K562 (cell line): ENCODE results near the gene IARS2. TPM values are rescaled to one million over a fixed set of nuclear protein-coding genes. Genes with fewer than 3 reads are reported as not detected.
A peak's percentile ranks its signal among the peaks of the same experiment; 100 is the strongest.

ENCODE experiments used
- ADNP ChIP-seq: fragments of 200-800 bp; sonication (Bioruptor generic); IDR thresholded peaks from 2 replicates; pipeline ENCODE4 v1.6.1; 2016; ENCODE audit warnings: missing genetic modification characterization, missing compliant biosample characterization
- ATF7 ChIP-seq: fragments of 450-650 bp; IDR thresholded peaks from 2 replicates; pipeline ENCODE4 v1.7.1; 2014; ENCODE audit warnings: mild to moderate bottlenecking, moderate library complexity
- CXXC5 ChIP-seq: fragments of 250-450 bp; sonication (Bioruptor Pico); IDR thresholded peaks from 2 replicates; pipeline ENCODE4 v1.8.0; 2022; ENCODE audit warnings: inconsistent platforms, mild to moderate bottlenecking, moderate library complexity
- E2F4 ChIP-seq: sonication (generic); formaldehyde crosslinking; IDR thresholded peaks from 2 replicates; pipeline ENCODE4 v1.8.0; 2022; ENCODE audit warnings: mild to moderate bottlenecking, low read depth, missing genetic modification reagents
- FOXJ2 ChIP-seq: fragments of 200-800 bp; sonication (Bioruptor generic); IDR thresholded peaks from 2 replicates; pipeline ENCODE4 v1.6.1; 2016; ENCODE audit warnings: missing genetic modification characterization, missing compliant biosample characterization
- ILK ChIP-seq: fragments of 450-650 bp; IDR thresholded peaks from 2 replicates; pipeline ENCODE4 v1.6.1; 2016; ENCODE audit warnings: missing genetic modification characterization, low read depth, mild to moderate bottlenecking, missing compliant biosample characterization, moderate library complexity, borderline replicate concordance
- KDM2B ChIP-seq: fragments of 250-450 bp; sonication (Bioruptor Pico); IDR thresholded peaks from 2 replicates; pipeline ENCODE4 v1.8.0; 2021; ENCODE audit warnings: mild to moderate bottlenecking, moderate library complexity
- KLF10 ChIP-seq: fragments of 250-450 bp; sonication (Bioruptor Pico); IDR thresholded peaks from 2 replicates; pipeline ENCODE4 v1.6.1; 2021; ENCODE audit warnings: matching md5 sums
- NFYB ChIP-seq: IDR thresholded peaks from 2 replicates; pipeline ENCODE4 v1.6.1; 2011; ENCODE audit warnings: mild to moderate bottlenecking, moderate library complexity; ENCODE audit not compliant: insufficient read length; ENCODE audit errors: extremely low read depth
- SMC3 ChIP-seq: conservative IDR thresholded peaks from 2 replicates; pipeline ENCODE4 v1.6.1; 2011; ENCODE audit warnings: low read depth, low read length, improper control_type of control experiment; ENCODE audit not compliant: insufficient read depth
- SNRNP70 ChIP-seq: fragments of 200-400 bp; formaldehyde crosslinking; optimal IDR thresholded peaks from 2 replicates; pipeline ENCODE3; 2017; ENCODE audit warnings: low read depth, low read length
- TEAD1 ChIP-seq, 2 experiments: fragments of 450-650 bp in 1 of 2; sonication (generic) in 1 of 2; formaldehyde crosslinking; IDR thresholded peaks; 2 replicates each; pipeline versions ENCODE4 v1.4.0 to v1.8.0; 2020 to 2022; ENCODE audit warnings: mild to moderate bottlenecking in 2 of 2, missing genetic modification reagents in 1 of 2
- TSC22D4 ChIP-seq: fragments of 450-650 bp; IDR thresholded peaks from 2 replicates; pipeline ENCODE4 v1.6.1; 2016; ENCODE audit warnings: missing genetic modification characterization, missing biosample characterization, control low read depth
- ZNF121 ChIP-seq: sonication (generic); formaldehyde crosslinking; conservative IDR thresholded peaks from 2 replicates; pipeline ENCODE4 v1.8.0; 2022; ENCODE audit warnings: missing genetic modification reagents
- ZNF316 ChIP-seq: fragments of 450-650 bp; IDR thresholded peaks from 2 replicates; pipeline ENCODE4 v1.6.1; 2016
- ZNF407 ChIP-seq: fragments of 450-650 bp; IDR thresholded peaks from 2 replicates; pipeline ENCODE4 v1.6.1; 2016; ENCODE audit warnings: low read depth
- ZNF551 ChIP-seq: fragments of 250-450 bp; sonication (Bioruptor Pico); IDR thresholded peaks from 2 replicates; pipeline ENCODE4 v1.5.0; 2021; ENCODE audit warnings: mild to moderate bottlenecking, moderate library complexity
- ZNF766 ChIP-seq: fragments of 200-800 bp; sonication (Bioruptor generic); conservative IDR thresholded peaks from 2 replicates; pipeline ENCODE4 v1.6.1; 2016; ENCODE audit warnings: missing genetic modification characterization, missing compliant biosample characterization
- polyA plus RNA-seq, 8 experiments: library from polyadenylated mRNA; depleted of rRNA in 4 of 8; stranded (reverse) in 5 of 8; unstranded in 3 of 8; fragments of >200 nt; fragmentation: Nextera tagmentation in 2 of 8; fragmentation: Illumina TruSeq in 1 of 8; extraction: Ambion mirVana in 2 of 8; extraction: Trizol in 1 of 8; gene quantifications; 2 replicates each; pipeline versions ENCODE4 v1.2.1 to v1.2.3, GENCODE V29; 2011 to 2014; ENCODE audit warnings: inconsistent platforms in 1 of 8, missing spikeins in 1 of 8
- total RNA-seq, 7 experiments: library from RNA; depleted of rRNA in 6 of 7; stranded (reverse); fragments of >200 nt in 6 of 7; fragmentation: Illumina TruSeq in 2 of 7; extraction: Trizol in 2 of 7; gene quantifications; 2 replicates each; pipeline versions ENCODE4 v1.2.1 to v1.2.3, GENCODE V29; 2011 to 2021; ENCODE audit warnings: low replicate concordance in 1 of 7
- TF ChIP-seq, protein P1 (sequence below): fragments of 250-450 bp; sonication (Bioruptor Pico); IDR thresholded peaks from 2 replicates; pipeline ENCODE4 v1.5.0; 2021

Gene IARS2
- total and polyA plus RNA-seq, 9 of the 15 experiments (the other 6 are each of a cell fraction or from before 2014, with no cell fraction given): 39.6 to 127 (median 93.8) TPM

DNA sequence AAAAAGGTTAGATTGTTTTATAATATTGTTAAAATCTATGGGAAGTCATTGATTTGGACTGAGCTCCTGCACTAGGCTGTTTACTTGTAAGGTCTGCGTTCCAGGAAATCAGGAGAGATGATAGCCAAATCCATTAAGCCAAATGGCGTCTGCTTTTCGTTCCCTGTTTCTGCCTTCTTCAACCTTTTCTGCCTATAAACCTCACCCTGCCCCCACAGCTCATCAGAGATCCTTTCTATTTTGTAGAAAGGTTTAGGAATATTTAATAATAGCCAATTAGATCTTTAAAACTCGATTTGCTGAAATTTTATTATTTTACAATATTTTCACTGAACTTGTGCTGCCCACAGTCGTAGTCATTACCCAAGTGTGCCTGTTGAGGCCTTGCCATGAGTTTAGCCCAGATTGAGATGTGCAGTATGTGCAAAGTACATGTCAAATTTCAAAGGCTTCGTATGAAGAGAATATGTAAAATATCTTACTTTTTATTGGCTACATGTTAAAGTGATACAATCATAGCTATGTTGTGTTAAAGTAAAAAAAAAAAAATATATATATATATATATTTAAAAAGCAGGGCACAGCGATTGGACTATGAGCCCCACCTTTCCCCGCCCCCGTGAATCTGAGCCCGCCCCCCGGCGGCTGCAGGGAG is 444 bp upstream of the IARS2 start (continued):
- no peak for TF ChIP-seq ZNF407
- peak; percentile 17 for TF ChIP-seq NFYB
- TF ChIP-seq E2F4: no peak
- peak; percentile 18; the same call in 1 of the 2 replicates for TF ChIP-seq CXXC5 (CRISPR knock-in tag)
- TF ChIP-seq TEAD1 (CRISPR knock-in tag; IDR thresholded peaks at IDR 0.05): no peak
- no peak for TF ChIP-seq TSC22D4 (tag)
- TF ChIP-seq FOXJ2 (tag): 0 out of 2 replicates have a peak, but pooled peaks have one; percentile 53
- TF ChIP-seq KDM2B: no peak
- no peak for TF ChIP-seq ILK (tag)
- no peak for TF ChIP-seq KLF10 (CRISPR knock-in tag)
- no peak for TF ChIP-seq ADNP (tag)
- no peak for TF ChIP-seq SNRNP70
- no peak for TF ChIP-seq SMC3
- 0 out of 2 replicates have a peak, but pooled peaks have one; percentile 51 for TF ChIP-seq ZNF766 (CRISPR knock-in tag)
- no peak for TF ChIP-seq ZNF316
- no peak for TF ChIP-seq ATF7
- no peak for TF ChIP-seq ZNF121 (CRISPR knock-in tag)
- TF ChIP-seq, protein P1, sequence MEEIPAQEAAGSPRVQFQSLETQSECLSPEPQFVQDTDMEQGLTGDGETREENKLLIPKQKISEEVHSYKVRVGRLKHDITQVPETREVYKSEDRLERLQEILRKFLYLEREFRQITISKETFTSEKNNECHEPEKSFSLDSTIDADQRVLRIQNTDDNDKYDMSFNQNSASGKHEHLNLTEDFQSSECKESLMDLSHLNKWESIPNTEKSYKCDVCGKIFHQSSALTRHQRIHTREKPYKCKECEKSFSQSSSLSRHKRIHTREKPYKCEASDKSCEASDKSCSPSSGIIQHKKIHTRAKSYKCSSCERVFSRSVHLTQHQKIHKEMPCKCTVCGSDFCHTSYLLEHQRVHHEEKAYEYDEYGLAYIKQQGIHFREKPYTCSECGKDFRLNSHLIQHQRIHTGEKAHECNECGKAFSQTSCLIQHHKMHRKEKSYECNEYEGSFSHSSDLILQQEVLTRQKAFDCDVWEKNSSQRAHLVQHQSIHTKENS (CRISPR knock-in tag): no peak
- TF ChIP-seq ZNF551 (CRISPR knock-in tag): no peak
